GM12878 (cell line): Measurements from ENCODE around the gene TMEM120B. TPM values are rescaled to one million over a fixed set of nuclear protein-coding genes. Genes with fewer than 3 reads are reported as not detected.
A peak's percentile ranks its signal among the peaks of the same experiment; 100 is the strongest.

Source experiments
- ATAC-seq: fragments of 200-7000 bp; cut with Tn5 transposase; 3 replicates; pipeline ENCODE4 v1.9.1; 2020; ENCODE audit warnings: mild to moderate bottlenecking, moderate library complexity
- Bru-seq: library from RNA; stranded (reverse); fragments of 400-500 nt; gene quantifications from one replicate; lab custom pipeline; 2021; lab: Mats Ljungman, UMichigan
- BruChase-seq, 2 experiments: library from RNA; stranded (reverse); fragments of 400-500 nt; gene quantifications; one replicate each; lab custom pipeline; 2021; lab: Mats Ljungman, UMichigan
- BruUV-seq: library from RNA; stranded (reverse); fragments of 400-500 nt; replicated peaks from 2 replicates; lab custom pipeline; 2021; lab: Mats Ljungman, UMichigan
- CTCF ChIA-PET: fragments of 300-600 bp; sonication (Branson Sonifier 250); formaldehyde crosslinking; extraction: SDS; loops from one replicate; lab custom pipeline; 2021; ENCODE audit warnings: inconsistent platforms; lab: Yijun Ruan, JAX
- POLR2A ChIA-PET: fragments of 350-600 bp; formaldehyde crosslinking; extraction: SDS; loops from one replicate; lab custom pipeline; 2021; ENCODE audit warnings: inconsistent platforms; lab: Charles Lee
- RAD21 ChIA-PET: fragments of 300-600 bp; sonication (Branson Sonifier 250); formaldehyde crosslinking; loops from one replicate; lab custom pipeline; 2023; ENCODE audit warnings: antibody characterized with exemption; ENCODE audit not compliant: unreplicated experiment; lab: Charles Lee
- SMC1A ChIA-PET: fragments of 300-600 bp; sonication (Branson Sonifier 250); formaldehyde crosslinking; loops from one replicate; lab custom pipeline; 2023; ENCODE audit not compliant: unreplicated experiment, uncharacterized antibody; lab: Charles Lee
- DNase-seq: peaks from one replicate; pipeline ENCODE4 v3.0.0-alpha.2; 2011; ENCODE audit warnings: low read depth, low spot score
- FAIRE-seq: peaks from 3 replicates; lab custom pipeline; 2011; peaks lifted over from hg19 to GRCh38; lab: Jason Lieb, UNC
- H2AFZ ChIP-seq: 2 replicates; pipeline ENCODE4 v1.6.0; 2011; ENCODE audit warnings: low read depth, low read length, control low read depth; ENCODE audit not compliant: control insufficient read depth
- H3K27ac ChIP-seq: 2 replicates; pipeline ENCODE4 v1.5.1; 2011; ENCODE audit warnings: control low read depth; ENCODE audit not compliant: control insufficient read depth, insufficient read depth
- H3K27me3 ChIP-seq, 2 experiments: replicated peaks in 1 of 2; 2 replicates each; pipeline versions ENCODE4 v1.6.0 to v1.6.1; 2011; ENCODE audit warnings: low read length in 1 of 2; ENCODE audit not compliant: control insufficient read depth in 2 of 2, insufficient read depth in 2 of 2
- H3K36me3 ChIP-seq, 2 experiments: 2 replicates each; pipeline ENCODE4 v1.5.1; 2011; ENCODE audit warnings: low read length in 1 of 2; ENCODE audit not compliant: control insufficient read depth in 2 of 2, insufficient read depth in 2 of 2
- H3K4me1 ChIP-seq: 2 replicates; pipeline ENCODE4 v1.6.1; 2011; ENCODE audit warnings: mild to moderate bottlenecking, low read length, moderate library complexity, mixed read lengths; ENCODE audit not compliant: control insufficient read depth, insufficient read depth
- H3K4me2 ChIP-seq: 2 replicates; pipeline ENCODE4 v1.6.0; 2011; ENCODE audit warnings: control low read depth; ENCODE audit not compliant: control insufficient read depth, insufficient read depth
- H3K4me3 ChIP-seq: fragments of 200-600 bp; sonication (generic); 2 replicates; pipeline ENCODE4 v1.5.1; 2016
- H3K79me2 ChIP-seq: 2 replicates; pipeline ENCODE4 v1.6.0; 2011; ENCODE audit warnings: low read length; ENCODE audit not compliant: control insufficient read depth, insufficient read depth
- H3K9ac ChIP-seq: 2 replicates; pipeline ENCODE4 v1.8.0; 2011; ENCODE audit warnings: low read length, control low read depth, mixed read lengths; ENCODE audit not compliant: control insufficient read depth, insufficient read depth
- H3K9me3 ChIP-seq: replicated peaks from 3 replicates; pipeline ENCODE4 v1.5.1; 2011; ENCODE audit warnings: mild to moderate bottlenecking, low read length; ENCODE audit not compliant: control insufficient read depth, insufficient read depth
- H4K20me1 ChIP-seq: 2 replicates; pipeline ENCODE4 v1.6.0; 2011; ENCODE audit not compliant: control insufficient read depth, insufficient read depth
- DPF2 ChIP-seq: fragments of 450-650 bp; IDR thresholded peaks from 2 replicates; pipeline ENCODE4 v1.6.1; 2017; ENCODE audit warnings: mild to moderate bottlenecking
- EGR1 ChIP-seq, 2 experiments: IDR thresholded peaks; 1 replicate in 1 of 2; 2 replicates in 1 of 2; pipeline ENCODE4 v1.6.1; 2011 to 2012; ENCODE audit warnings: low read depth in 2 of 2, low read length in 2 of 2, borderline replicate concordance in 1 of 2, mild to moderate bottlenecking in 1 of 2, moderate library complexity in 1 of 2
- EZH2 ChIP-seq: IDR thresholded peaks from 2 replicates; pipeline ENCODE4 v1.6.1; 2012; ENCODE audit warnings: low read depth, mild to moderate bottlenecking, control low read depth, inconsistent platforms, low read length, borderline replicate concordance; ENCODE audit not compliant: control insufficient read depth
- GATAD2B ChIP-seq: fragments of 450-650 bp; conservative IDR thresholded peaks from 2 replicates; pipeline ENCODE4 v1.6.1; 2017; ENCODE audit warnings: low read depth, mild to moderate bottlenecking, moderate library complexity
- NR2F1 ChIP-seq: fragments of 450-650 bp; conservative IDR thresholded peaks from 2 replicates; pipeline ENCODE4 v1.6.1; 2017; ENCODE audit warnings: mild to moderate bottlenecking
- PAX5 ChIP-seq: IDR thresholded peaks from 2 replicates; pipeline ENCODE4 v1.6.1; 2011; ENCODE audit warnings: low read depth, low read length, borderline replicate concordance
- POLR2A ChIP-seq: IDR thresholded peaks from 2 replicates; pipeline ENCODE4 v1.6.1; 2011; ENCODE audit warnings: low read depth, mild to moderate bottlenecking, low read length
- RBBP5 ChIP-seq: fragments of 200-600 bp; sonication (generic); conservative IDR thresholded peaks from 2 replicates; pipeline ENCODE4 v1.6.1; 2016
- RFX5 ChIP-seq: IDR thresholded peaks from 2 replicates; pipeline ENCODE4 v1.6.1; 2011; ENCODE audit warnings: low read depth, low read length, improper control_type of control experiment
- SP1 ChIP-seq: IDR thresholded peaks from one replicate; pipeline ENCODE4 v1.6.1; 2011; ENCODE audit warnings: low read depth, low read length
- TAF1 ChIP-seq: IDR thresholded peaks from 2 replicates; pipeline ENCODE4 v1.6.1; 2011; ENCODE audit warnings: mild to moderate bottlenecking, low read depth, low read length, borderline replicate concordance
- ZBED1 ChIP-seq: IDR thresholded peaks from 2 replicates; pipeline ENCODE4 v1.6.1; 2016; ENCODE audit warnings: borderline replicate concordance
- ZNF207 ChIP-seq: fragments of 450-650 bp; IDR thresholded peaks from 2 replicates; pipeline ENCODE4 v1.6.1; 2014; ENCODE audit warnings: antibody characterized with exemption, mild to moderate bottlenecking, borderline replicate concordance
- ZNF687 ChIP-seq: fragments of 450-650 bp; IDR thresholded peaks from 2 replicates; pipeline ENCODE4 v1.6.1; 2017; ENCODE audit warnings: mild to moderate bottlenecking, moderate library complexity
- ZZZ3 ChIP-seq: IDR thresholded peaks from 2 replicates; pipeline ENCODE4 v1.6.1; 2011; ENCODE audit warnings: low read depth; ENCODE audit not compliant: control insufficient read depth, insufficient read length
- WGBS: methylation state at CpG from one replicate; pipeline ENCODE4 v1.1.6; 2016; ENCODE audit warnings: low lambda C conversion rate; ENCODE audit not compliant: insufficient replicate concordance, insufficient coverage; ENCODE audit errors: missing lambda C conversion rate; 5-methylcytosine and 5-hydroxymethylcytosine counted together
- in situ Hi-C: fragments of 300-500 bp; cut with MboI; formaldehyde crosslinking; loops from 9 replicates; pipeline ENCODE4 v1.14.3; 2018; ENCODE audit warnings: mixed read lengths
- intact Hi-C: fragments of 100-400 bp; cut with micrococcal nuclease; formaldehyde crosslinking; loops from one replicate; pipeline ENCODE4 v1.14.2; 2022; ENCODE audit not compliant: unreplicated experiment
- long read RNA-seq, 2 experiments: library from polyadenylated mRNA; unstranded; transcript quantifications; one replicate each; pipeline ENCODE4 v2.0.0, GENCODE V29; 2019 to 2020
- polyA minus RNA-seq, 3 experiments: library from RNA; depleted of rRNA, polyadenylated mRNA; stranded (reverse); fragments of >200 nt; gene quantifications; 2 replicates each; pipeline ENCODE4 v1.2.3, GENCODE V29; 2011
- polyA plus RNA-seq, 11 experiments: library from polyadenylated mRNA; depleted of rRNA in 4 of 11; unstranded in 6 of 11; stranded (reverse) in 5 of 11; fragments of >200 nt; fragmentation: Nextera tagmentation in 4 of 11; fragmentation: Illumina TruSeq in 1 of 11; extraction: Ambion mirVana in 4 of 11; extraction: Trizol in 1 of 11; gene quantifications; 1 replicate in 1 of 11; 2 replicates in 10 of 11; pipeline versions ENCODE4 v1.2.1 to v1.2.3, GENCODE V29; 2011 to 2016; ENCODE audit warnings: inconsistent platforms in 2 of 11, missing spikeins in 2 of 11, low read depth in 1 of 11
- total RNA-seq, 4 experiments: library from RNA; depleted of rRNA in 3 of 4; stranded (reverse); fragments of >200 nt in 3 of 4; fragmentation: Illumina TruSeq in 1 of 4; extraction: Trizol in 1 of 4; gene quantifications; 2 replicates each; pipeline versions ENCODE4 v1.2.1 to v1.2.3, GENCODE V29; 2013 to 2021

The TMEM120B gene
- total RNA-seq (2013; cell fraction: nucleolus; rRNA removed): 27.9 and 29.7 TPM in 2 replicates
- total RNA-seq (2014; rRNA removed) (5.8 and 6.1 TPM in 2 replicates), total RNA-seq (2014; rRNA removed; fragmentation: Illumina TruSeq; extraction: Trizol) (3.8 and 4.0 TPM in 2 replicates), total RNA-seq (2021) (9.3 and 10.4 TPM in 2 replicates), polyA plus RNA-seq (2011; rRNA removed) (4.1 and 6.6 TPM in 2 replicates), polyA plus RNA-seq (2014; fragmentation: Illumina TruSeq; extraction: Trizol) (3.8 and 4.2 TPM in 2 replicates), polyA plus RNA-seq (2014; fragmentation: Nextera tagmentation; extraction: Ambion mirVana) (10 to 100 TPM; 11.3 to 26.2 TPM), polyA plus RNA-seq (2014; rRNA removed) (11.4 and 13.7 TPM in 2 replicates), polyA plus RNA-seq (2016; fragmentation: Nextera tagmentation; extraction: Ambion mirVana) (10 to 100 TPM in 1 of 2 experiments, 1 to 10 TPM in 1; 8.3 to 10.1 TPM), polyA minus RNA-seq (2011; rRNA and poly(A)+ RNA removed) (9.6 and 10.8 TPM in 2 replicates), Bru-seq, nascent RNA (percentile 55 among the genes with signal in this experiment), BruChase-seq, experiment 1, labeled RNA remaining after a 6-hour chase (percentile 63 among the genes with signal in this experiment), BruChase-seq, experiment 2, labeled RNA remaining after a 2-hour chase (percentile 62 among the genes with signal in this experiment)
- 3.4 TPM for polyA plus RNA-seq (2011; ENCODE audit: low read depth)
- 4.9 and 9.7 TPM in 2 replicates for polyA plus RNA-seq (2011; cell fraction: cytosol; rRNA removed)
- 38.4 and 42.1 TPM in 2 replicates for polyA plus RNA-seq (2011; cell fraction: nucleus; rRNA removed)
- 6.3 and 6.8 TPM in 2 replicates for polyA plus RNA-seq (2012)
- polyA minus RNA-seq (2011; cell fraction: cytosol; rRNA and poly(A)+ RNA removed): 3.2 and 4.3 TPM in 2 replicates
- polyA minus RNA-seq (2011; cell fraction: nucleus; rRNA and poly(A)+ RNA removed): 5.4 and 9.6 TPM in 2 replicates
- long read RNA-seq, experiment 1, full-length matches to known transcripts: 2 of 9 reads
- long read RNA-seq, experiment 1, partial matches to known transcripts: 1 of 9 reads
- long read RNA-seq, experiment 1, other reads (novel, unspliced or antisense): 6 of 9 reads
- long read RNA-seq, experiment 2, partial matches to known transcripts: 0 of 5 reads
- long read RNA-seq, experiment 2, other reads (novel, unspliced or antisense): 5 of 5 reads

- Histone ChIP-seq H3K9me3 (no peaks in the 10 kb centered on the region), H3K79me2 (peaks cover 14% of the 10 kb centered on the region), H3K4me1 (peaks cover 16% of the 10 kb centered on the region; the same call in 1 of the 2 replicates), H3K27me3 (no peaks in the 10 kb centered on the region), H3K9ac (peak within 1 kb of the TSS; percentile 58), H3K36me3 (no peaks in the 10 kb centered on the region), H3K4me3 (peak within 1 kb of the TSS; percentile 85), H4K20me1 (no peaks in the 10 kb centered on the region), H3K4me2 (peak within 1 kb of the TSS; percentile 99), H3K27ac (peak within 1 kb of the TSS; percentile 32), H2AFZ (peak within 1 kb of the TSS; percentile 87)
- ATAC-seq: peak; percentile 86
- peak; percentile 80 for FAIRE-seq
- BruUV-seq: no TSS peak
- no peak for DNase-seq
- ChIA-PET CTCF (interaction anchor here (0.5 to 2.7 kb wide), 8 partner anchors 60 to 192 kb away, joined by 3 to 23 read pairs (median 4); partner anchors contain the start of genes PSMD9 and RHOF), POLR2A (interaction anchor here (0.7 to 2.6 kb wide), 14 partner anchors 8 to 769 kb away, joined by 3 to 10 read pairs (median 4); partner anchors contain the start of genes PSMD9 and RHOF), SMC1A (interaction anchor here (0.6 to 3.6 kb wide), 11 partner anchors 11 to 82 kb away, joined by 3 to 14 read pairs (median 3); no protein-coding TSS in a partner anchor), RAD21 (interaction anchor here (1.0 to 4.1 kb wide), 7 partner anchors 26 to 125 kb away, joined by 3 to 32 read pairs (median 4); partner anchors contain the start of gene RHOF)
- WGBS: 2% methylated on average over 58 of the region's 74 CpGs
- intact Hi-C loops: no loop called here
- in situ Hi-C loops: no loop called here
- TF ChIP-seq RBBP5: no peak
- TF ChIP-seq PAX5: 0 out of 2 replicates have a peak, but pooled peaks have one; percentile 6
- TF ChIP-seq ZNF687: peak; percentile 58; the same call in 1 of the 2 replicates
- peak; percentile 88 for TF ChIP-seq POLR2A
- no peak for TF ChIP-seq ZZZ3
- TF ChIP-seq ZNF207: 0 out of 2 replicates have a peak, but pooled peaks have one; percentile 32
- TF ChIP-seq EZH2: no peak
- 0 out of 2 replicates have a peak, but pooled peaks have one; percentile 19 for TF ChIP-seq RFX5
- TF ChIP-seq ZBED1: no peak
- TF ChIP-seq DPF2: peak; percentile 82
- TF ChIP-seq TAF1: peak; percentile 31; the same call in 1 of the 2 replicates
- TF ChIP-seq GATAD2B: peak; percentile 58; the same call in 1 of the 2 replicates
- peak in 1 of 2 experiments; percentile 72; a peak in 1 of 3 replicates for TF ChIP-seq EGR1 (IDR thresholded peaks at IDR 0.05; ENCODE audit: borderline replicate concordance in 1 of 2, low read depth in 2 of 2, low read length in 2 of 2)
- TF ChIP-seq NR2F1: peak; percentile 29; the same call in 1 of the 2 replicates
- peak; percentile 8 for TF ChIP-seq SP1
Measured at GRCh38 chr12:121712461-121713256, at the start of gene TMEM120B. TMEM120B (plus strand) TSS chr12:121712752; CDS start chr12:121712896, 144 bp downstream.
